H1 (cell line): ENCODE data around the gene CD47. TPM values are rescaled to one million over a fixed set of nuclear protein-coding genes. Genes with fewer than 3 reads are reported as not detected.

Experiments used
- CBX8 ChIP-seq: fragments of 300-800, 300-1000 bp; sonication (generic); IDR thresholded peaks from 2 replicates; pipeline ENCODE4 v1.7.1; 2016; ENCODE audit warnings: low read depth, low read length, borderline replicate concordance
- CTBP2 ChIP-seq: IDR thresholded peaks from 2 replicates; pipeline ENCODE4 v1.7.0; 2011; ENCODE audit warnings: borderline replicate concordance, mild to moderate bottlenecking, moderate library complexity, mixed read lengths, low read length; ENCODE audit not compliant: insufficient read depth, insufficient read length
- NRF1 ChIP-seq: IDR thresholded peaks from 2 replicates; pipeline ENCODE4 v1.6.1; 2011; ENCODE audit warnings: mild to moderate bottlenecking, low read depth, low read length, improper control_type of control experiment
- SP4 ChIP-seq: IDR thresholded peaks from 2 replicates; pipeline ENCODE4 v1.6.1; 2012; ENCODE audit warnings: low read length, inconsistent platforms
- polyA plus RNA-seq, 7 experiments: library from polyadenylated mRNA; depleted of rRNA in 3 of 7; stranded (reverse) in 5 of 7; unstranded in 2 of 7; fragments of >200 nt in 5 of 7; fragments of 200-250 nt in 2 of 7; gene quantifications; 1 replicate in 5 of 7; 2 replicates in 1 of 7; 4 replicates in 1 of 7; pipeline versions ENCODE4 v1.2.1 to v1.2.3, GENCODE V29; 2011 to 2013; ENCODE audit warnings: missing spikeins in 2 of 7, mixed read lengths in 2 of 7
- total RNA-seq: library from RNA; stranded (reverse); fragmentation: NEBNext Ultra II Directional; extraction: Animal tissue kit (Norgen Biotek cat#: 25700); gene quantifications from 2 replicates; pipeline ENCODE4 v1.2.1, GENCODE V29; 2021
- TF ChIP-seq, protein P1 (sequence below): fragments of 300-600 bp; sonication (generic); IDR thresholded peaks from 2 replicates; pipeline ENCODE4 v1.7.1; 2012; ENCODE audit warnings: low read length, moderate library complexity, mild to moderate bottlenecking, inconsistent platforms; ENCODE audit not compliant: insufficient replicate concordance

Gene CD47
- total and polyA plus RNA-seq, 2 of the 8 experiments (the other 6 are each of a cell fraction or from before 2014, with no cell fraction given): 14.4 to 19.3 TPM

DNA sequence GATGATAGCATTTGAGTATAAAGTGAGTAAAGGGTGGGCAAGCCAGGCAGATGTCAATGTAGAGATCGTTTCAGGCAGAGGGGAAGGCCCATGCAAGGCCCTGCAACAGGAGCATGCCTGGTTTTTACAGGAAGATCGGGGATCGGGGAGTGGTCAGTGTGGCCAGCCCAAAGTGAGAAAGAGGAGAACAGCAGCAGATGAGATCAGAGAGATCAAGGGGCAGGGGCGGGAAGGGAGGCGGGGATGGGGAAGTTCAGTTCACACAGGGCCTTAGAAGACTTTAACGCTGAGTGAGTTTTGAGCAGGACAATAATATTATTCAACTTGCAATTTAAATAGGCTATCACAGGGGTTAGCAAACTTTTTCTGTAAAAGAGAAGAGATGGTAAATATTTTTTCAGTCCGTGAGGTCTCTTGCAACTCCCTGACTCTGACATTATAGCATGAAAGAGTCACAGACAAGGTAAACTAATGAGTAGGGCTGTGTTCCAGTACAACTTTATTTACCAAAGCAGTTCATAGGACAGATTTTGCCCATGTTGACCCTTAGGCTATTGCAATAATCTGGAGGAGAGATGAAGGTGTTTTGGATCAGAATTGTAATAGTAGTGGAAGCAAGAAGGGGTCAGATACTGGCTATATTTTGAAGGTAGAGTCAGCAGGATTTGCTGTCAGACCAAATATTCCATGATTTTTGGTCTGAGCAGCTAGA, 12.4 kb upstream of the CD47 start (continued):
- TF ChIP-seq CTBP2 (no peak), CBX8 (no peak), SP4 (no peak), NRF1 (no peak)
- TF ChIP-seq, protein P1, sequence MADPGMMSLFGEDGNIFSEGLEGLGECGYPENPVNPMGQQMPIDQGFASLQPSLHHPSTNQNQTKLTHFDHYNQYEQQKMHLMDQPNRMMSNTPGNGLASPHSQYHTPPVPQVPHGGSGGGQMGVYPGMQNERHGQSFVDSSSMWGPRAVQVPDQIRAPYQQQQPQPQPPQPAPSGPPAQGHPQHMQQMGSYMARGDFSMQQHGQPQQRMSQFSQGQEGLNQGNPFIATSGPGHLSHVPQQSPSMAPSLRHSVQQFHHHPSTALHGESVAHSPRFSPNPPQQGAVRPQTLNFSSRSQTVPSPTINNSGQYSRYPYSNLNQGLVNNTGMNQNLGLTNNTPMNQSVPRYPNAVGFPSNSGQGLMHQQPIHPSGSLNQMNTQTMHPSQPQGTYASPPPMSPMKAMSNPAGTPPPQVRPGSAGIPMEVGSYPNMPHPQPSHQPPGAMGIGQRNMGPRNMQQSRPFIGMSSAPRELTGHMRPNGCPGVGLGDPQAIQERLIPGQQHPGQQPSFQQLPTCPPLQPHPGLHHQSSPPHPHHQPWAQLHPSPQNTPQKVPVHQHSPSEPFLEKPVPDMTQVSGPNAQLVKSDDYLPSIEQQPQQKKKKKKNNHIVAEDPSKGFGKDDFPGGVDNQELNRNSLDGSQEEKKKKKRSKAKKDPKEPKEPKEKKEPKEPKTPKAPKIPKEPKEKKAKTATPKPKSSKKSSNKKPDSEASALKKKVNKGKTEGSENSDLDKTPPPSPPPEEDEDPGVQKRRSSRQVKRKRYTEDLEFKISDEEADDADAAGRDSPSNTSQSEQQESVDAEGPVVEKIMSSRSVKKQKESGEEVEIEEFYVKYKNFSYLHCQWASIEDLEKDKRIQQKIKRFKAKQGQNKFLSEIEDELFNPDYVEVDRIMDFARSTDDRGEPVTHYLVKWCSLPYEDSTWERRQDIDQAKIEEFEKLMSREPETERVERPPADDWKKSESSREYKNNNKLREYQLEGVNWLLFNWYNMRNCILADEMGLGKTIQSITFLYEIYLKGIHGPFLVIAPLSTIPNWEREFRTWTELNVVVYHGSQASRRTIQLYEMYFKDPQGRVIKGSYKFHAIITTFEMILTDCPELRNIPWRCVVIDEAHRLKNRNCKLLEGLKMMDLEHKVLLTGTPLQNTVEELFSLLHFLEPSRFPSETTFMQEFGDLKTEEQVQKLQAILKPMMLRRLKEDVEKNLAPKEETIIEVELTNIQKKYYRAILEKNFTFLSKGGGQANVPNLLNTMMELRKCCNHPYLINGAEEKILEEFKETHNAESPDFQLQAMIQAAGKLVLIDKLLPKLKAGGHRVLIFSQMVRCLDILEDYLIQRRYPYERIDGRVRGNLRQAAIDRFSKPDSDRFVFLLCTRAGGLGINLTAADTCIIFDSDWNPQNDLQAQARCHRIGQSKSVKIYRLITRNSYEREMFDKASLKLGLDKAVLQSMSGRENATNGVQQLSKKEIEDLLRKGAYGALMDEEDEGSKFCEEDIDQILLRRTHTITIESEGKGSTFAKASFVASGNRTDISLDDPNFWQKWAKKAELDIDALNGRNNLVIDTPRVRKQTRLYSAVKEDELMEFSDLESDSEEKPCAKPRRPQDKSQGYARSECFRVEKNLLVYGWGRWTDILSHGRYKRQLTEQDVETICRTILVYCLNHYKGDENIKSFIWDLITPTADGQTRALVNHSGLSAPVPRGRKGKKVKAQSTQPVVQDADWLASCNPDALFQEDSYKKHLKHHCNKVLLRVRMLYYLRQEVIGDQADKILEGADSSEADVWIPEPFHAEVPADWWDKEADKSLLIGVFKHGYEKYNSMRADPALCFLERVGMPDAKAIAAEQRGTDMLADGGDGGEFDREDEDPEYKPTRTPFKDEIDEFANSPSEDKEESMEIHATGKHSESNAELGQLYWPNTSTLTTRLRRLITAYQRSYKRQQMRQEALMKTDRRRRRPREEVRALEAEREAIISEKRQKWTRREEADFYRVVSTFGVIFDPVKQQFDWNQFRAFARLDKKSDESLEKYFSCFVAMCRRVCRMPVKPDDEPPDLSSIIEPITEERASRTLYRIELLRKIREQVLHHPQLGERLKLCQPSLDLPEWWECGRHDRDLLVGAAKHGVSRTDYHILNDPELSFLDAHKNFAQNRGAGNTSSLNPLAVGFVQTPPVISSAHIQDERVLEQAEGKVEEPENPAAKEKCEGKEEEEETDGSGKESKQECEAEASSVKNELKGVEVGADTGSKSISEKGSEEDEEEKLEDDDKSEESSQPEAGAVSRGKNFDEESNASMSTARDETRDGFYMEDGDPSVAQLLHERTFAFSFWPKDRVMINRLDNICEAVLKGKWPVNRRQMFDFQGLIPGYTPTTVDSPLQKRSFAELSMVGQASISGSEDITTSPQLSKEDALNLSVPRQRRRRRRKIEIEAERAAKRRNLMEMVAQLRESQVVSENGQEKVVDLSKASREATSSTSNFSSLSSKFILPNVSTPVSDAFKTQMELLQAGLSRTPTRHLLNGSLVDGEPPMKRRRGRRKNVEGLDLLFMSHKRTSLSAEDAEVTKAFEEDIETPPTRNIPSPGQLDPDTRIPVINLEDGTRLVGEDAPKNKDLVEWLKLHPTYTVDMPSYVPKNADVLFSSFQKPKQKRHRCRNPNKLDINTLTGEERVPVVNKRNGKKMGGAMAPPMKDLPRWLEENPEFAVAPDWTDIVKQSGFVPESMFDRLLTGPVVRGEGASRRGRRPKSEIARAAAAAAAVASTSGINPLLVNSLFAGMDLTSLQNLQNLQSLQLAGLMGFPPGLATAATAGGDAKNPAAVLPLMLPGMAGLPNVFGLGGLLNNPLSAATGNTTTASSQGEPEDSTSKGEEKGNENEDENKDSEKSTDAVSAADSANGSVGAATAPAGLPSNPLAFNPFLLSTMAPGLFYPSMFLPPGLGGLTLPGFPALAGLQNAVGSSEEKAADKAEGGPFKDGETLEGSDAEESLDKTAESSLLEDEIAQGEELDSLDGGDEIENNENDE: no peak
